HL-60/S4 (cell line): ENCODE measurements around the gene ZNF280C.

Source experiments
- in situ Hi-C: fragments of 300-500 bp; cut with MboI; formaldehyde crosslinking; loops from 2 replicates; pipeline ENCODE4 v1.14.3; 2022; ENCODE audit warnings: low sequenced_read_pairs

Gene ZNF280C

DNA sequence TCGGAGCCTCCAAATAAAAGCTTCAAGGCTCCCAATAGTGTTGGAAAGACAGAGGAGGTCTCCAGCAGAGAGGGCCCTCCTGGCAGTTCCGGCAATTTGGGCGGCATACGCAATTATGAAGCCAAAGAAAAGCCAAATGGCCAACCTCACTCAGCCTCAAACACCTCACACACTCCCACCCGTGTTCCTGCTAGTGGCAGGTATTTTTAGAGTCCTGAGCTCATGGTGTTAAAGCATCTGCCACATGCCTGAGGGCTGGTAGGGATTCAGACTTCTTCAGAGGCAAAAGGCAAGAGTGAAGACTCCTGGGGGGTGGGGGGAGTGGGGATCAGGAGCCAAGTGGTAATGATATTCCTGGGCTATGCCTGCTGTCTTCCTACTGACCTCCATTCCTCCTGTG lies 89.5 kb downstream of the ZNF280C start:
- in situ Hi-C loops: loop anchor here (25.0 kb wide), 2 partner anchors 267 to 567 kb away; partner anchors contain the start of gene UTP14A

DNA sequence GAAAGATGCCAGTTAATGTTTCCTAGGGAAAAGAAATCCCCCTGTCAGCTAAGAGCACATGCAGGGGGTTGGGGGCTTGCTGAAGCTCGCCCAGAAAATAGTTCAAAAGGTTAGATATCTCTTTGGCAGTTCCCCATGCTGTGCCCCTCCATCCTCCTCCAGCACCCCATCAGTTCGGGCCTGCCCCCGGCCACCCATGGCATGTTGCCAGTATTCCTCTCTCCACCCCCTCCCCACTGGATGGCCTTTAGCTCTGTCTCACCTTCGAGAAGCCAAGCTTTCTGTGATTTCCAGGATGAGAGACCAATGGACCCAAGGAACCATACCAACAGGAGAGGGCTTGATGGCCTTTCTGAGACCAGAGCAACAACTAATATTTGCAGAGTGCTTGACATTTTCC lies 91.8 kb downstream of the ZNF280C start:
- in situ Hi-C loops: loop anchor here (25.0 kb wide), 2 partner anchors 265 to 565 kb away; partner anchors contain the start of gene UTP14A

DNA sequence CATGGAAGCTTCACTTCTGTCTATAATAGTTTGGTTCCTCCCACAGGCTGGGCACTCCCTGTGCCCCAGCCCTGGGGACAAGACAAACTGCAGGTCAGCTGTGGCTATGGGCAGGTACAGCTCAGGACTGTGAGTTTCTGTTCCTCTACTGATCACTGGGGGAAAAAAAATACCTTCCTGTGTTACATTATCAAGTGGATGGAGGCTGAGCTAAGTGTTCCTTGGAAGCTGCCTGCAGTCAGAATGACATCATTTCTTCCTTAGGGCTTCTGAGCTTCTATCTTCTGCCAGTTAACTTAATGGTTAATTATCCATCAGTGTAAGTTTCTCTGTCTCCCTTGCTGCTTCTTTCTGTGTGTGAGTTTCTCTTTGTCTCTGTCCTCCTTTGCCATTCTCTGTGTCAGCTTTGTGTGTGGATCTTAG lies 92.3 kb downstream of the ZNF280C start:
- in situ Hi-C loops: loop anchor here (25.0 kb wide), 2 partner anchors 264 to 564 kb away; partner anchors contain the start of gene UTP14A

DNA sequence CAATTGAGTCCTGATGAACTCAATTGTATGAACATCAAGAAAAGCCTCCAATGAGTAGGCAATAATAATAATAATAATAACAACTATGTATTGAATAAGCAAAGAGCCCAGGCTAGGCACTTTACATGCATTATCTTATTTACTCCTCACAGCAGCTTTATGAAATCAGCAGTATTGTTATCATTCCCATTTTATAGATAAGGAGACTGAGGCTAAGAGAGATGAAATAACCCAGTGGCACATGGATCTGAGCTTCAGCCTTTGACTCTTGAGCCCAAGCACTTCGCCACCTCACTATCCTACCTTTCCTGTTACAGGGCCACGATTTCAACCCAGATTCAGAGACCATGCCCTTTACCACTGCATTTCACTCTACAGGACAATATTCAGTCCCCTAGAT lies 93.8 kb downstream of the ZNF280C start:
- in situ Hi-C loops: loop anchor here (25.0 kb wide), 2 partner anchors 263 to 563 kb away; partner anchors contain the start of gene UTP14A

DNA sequence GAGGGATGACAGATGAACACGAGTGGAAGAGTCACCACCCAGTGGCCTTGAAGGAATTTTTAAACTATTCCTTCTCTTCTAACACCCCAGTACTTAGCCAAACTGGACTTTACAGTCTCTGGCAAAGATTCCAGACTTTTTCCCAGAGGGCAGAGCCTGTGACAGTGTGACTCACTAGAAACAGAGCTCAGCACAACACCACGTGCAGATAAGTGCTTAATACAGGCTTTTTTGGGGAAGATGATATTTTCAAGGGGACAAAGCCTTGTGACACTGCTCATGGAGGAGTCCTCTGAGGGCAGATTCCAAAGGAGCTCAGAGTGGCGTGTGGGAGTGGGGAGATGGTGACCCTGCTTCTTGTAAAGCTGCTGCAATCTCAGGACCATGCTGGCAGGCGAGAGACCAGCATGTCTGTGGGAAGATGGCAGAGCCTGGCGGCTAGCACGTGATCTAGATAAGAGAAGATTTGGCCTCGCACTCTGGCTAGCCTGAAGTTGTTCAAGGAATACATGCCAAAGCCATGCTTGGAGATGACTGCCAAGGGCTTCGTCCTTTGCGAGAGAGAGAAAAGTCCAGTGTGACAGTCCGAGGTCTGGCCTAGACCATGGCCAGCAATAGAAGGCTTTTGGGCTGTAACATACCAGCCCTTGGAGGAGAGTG lies 94.5 kb downstream of the ZNF280C start:
- in situ Hi-C loops: no loop called here

DNA sequence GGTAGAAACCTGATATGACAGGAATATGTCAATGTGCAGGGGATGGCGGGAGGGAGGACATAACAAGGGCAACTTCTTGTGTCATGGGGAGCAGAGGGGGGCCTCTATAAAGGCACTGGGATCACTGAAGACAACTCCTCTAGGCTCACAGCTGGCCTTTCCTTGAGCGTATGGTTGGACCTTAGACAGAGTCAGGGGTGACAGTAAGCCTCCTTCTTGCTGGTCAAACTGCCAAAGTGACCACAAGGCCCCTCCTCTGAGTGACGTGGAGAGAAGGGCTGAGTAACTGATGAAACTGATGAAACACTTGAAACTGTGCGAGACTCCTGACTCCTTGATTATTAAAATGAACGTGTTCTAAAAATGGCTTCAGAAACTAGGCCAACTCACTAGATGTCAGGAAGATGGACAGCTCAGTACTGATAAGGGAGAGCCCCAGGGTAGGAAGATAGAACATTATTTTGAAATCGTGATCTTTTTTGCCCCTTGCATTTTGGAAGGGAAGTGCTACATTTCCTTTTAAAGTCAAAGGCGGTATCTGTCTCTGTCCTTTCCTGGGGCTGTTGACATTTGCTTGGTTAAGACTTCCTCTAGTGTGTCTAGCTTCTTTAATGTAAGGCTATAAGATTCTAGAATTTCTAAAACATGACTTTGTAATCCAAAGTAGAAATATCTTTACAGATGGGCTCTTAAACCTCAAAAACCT lies 95.4 kb downstream of the ZNF280C start:
- in situ Hi-C loops: no loop called here

DNA sequence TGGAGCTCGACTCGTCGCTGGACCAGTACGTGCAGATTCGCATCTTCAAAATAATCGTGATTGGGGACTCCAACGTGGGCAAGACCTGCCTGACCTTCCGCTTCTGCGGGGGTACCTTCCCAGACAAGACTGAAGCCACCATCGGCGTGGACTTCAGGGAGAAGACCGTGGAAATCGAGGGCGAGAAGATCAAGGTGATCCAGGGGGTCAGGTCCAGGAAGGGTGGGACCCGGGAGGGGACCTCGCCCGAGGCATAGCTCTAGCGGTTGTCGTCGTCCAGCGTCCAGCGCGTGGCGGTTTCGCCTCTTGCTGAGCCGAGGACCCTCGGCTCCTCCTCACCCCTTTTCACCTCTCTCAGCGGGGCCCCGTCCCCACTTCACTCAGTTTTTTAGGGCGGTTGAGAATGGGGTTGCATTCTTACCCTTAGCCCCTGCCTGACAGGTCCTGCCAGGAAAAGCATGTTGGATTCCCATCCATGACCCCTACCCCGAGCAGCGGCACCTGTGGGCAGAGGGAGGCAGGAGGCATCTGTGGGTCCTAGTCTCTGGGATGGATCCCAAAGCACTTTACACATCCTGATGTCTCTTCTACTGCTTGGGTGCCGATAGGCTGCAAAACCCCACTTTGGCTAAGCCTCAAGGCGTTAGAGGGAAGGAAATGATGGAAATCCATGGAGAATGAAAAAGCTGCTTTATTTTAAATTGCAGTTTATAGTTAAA lies 96.4 kb downstream of the ZNF280C start:
- in situ Hi-C loops: no loop called here

DNA sequence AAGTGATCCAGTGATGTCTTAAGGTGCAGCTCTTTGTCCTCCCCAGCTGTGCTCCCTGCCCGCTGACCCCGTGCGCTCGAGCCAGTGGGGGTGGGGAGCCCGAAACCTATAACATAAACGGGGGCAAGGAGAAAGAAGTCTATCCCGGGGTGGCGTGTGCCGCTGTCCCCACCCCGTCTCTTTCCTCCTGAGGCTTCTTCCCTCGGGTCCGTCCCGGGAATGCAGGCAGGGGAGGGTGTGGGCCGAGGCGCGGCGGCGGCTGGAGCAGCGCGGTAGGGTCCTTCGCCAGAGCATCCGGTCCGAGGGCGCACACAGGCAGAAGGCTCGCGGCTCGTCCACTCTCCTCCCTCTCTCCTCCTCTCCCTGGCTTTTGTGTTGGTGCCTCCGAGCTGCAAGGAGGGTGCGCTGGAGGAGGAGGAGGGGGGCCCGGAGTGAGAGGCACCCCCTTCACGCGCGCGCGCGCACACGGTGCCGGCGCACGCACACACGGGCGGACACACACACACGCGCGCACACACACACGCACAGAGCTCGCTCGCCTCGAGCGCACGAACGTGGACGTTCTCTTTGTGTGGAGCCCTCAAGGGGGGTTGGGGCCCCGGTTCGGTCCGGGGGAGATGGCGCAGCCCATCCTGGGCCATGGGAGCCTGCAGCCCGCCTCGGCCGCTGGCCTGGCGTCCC lies 97.1 kb downstream of the ZNF280C start, which contains the start of gene RAB33A:
Gene RAB33A (plus strand): TSS at position 517 of the 681 bp plus-strand sequence. CDS start 101 bp downstream, at position 618.
- in situ Hi-C loops: no loop called here

DNA sequence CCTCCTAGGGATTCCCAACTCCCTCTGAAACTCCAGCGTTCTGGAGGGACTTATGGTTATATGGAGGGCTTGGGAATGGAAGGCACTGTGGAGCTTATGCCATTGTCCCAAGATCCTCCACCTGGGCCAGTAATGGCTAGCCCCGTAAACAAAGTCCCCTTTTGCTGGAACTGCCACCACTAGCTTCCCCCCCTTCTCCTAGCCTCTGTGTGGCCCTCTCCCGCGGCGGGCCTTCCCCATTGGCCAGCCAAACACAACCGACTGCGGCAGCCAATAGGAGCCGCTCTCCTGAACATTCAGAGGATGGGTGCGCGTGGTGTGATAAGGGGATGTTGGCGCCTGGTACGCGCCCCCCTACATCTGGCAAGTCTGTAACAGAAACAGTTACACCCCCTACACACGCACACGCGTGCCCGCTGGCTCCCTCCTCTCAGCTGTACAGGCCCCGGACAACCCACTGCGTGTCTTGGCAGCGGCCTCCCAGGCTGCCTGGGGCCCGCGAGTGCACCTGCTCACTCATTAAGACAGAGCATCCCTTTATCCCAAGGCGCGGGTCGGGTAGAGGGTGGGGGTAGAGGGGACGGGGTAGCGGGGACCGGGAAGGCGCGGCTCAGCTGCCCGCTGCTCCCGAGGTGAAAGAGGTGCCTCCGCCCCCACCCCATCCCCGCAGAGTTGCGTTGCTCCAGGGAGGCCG lies 97.8 kb downstream of the ZNF280C start:
- in situ Hi-C loops: no loop called here

DNA sequence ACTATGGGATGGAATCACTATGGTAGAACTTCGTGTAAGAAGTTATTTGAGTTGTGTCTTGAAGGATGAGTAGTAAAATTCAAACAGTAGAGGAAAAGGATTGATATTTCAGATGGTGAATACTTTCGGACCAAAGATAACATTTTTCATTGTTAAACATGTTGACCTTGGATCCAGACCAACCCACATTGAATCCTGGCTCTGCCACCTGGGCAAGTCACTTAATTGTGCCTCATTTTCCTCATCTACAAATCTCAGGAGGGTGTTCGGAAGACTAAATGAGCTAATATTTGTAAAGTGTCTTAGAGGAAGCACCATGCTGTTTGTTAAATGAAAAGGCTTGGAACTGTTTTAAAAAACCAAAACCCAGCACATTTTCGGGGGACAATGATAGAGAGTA lies 101.7 kb downstream of the ZNF280C start:
- in situ Hi-C loops: no loop called here

DNA sequence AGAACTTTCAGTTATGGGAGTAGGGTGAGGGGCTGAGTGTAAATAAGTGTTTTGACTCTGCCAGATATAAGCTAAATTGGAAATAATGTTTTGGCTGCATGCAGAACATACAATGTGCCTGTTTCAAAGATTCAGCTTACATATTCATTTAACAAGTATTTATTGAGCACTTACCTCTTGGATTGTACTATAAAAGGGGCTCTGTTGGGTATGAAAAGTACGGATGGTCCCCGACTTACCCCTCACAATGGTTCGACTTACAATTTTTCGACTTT lies 102.3 kb downstream of the ZNF280C start:
- in situ Hi-C loops: no loop called here

DNA sequence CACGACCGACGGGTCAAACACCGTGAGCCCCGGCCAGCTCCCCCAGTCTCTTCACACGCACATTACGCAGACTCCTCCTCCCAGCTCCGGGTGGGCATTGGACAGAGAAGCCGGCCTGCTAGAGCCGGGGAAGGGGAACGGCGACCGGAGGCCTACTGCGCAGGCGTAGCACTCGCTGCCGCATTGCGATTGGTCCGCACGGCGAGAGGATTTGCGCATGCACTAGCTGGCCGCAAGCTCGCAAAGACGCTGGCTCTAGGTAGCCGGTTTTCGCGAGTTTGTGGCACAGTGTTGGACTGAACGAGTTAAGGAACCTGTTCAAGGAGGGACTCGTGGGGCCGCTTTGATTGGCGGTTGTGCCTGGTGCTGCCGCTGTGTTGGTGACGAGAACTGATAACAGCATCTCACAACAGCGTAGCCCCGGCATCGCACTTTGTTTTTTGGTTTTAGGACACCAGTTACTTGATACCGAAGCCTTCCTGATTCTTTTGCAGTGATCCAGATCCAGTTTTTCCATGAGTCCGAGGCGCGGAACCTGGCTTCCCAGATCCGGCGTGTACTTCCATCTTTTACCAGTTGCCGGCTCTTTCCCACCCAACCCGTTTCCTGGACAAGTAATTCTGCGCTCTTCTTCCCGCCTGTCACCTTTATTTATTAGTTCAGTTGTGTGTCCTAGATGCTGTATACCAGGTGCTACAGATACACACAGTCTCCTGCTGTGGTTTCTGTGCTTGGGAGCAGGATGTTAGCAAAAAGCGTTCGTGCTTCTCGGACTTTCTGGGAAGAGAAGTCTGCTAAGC lies 102.8 kb downstream of the ZNF280C start, which contains the start of gene AIFM1:
Gene AIFM1 (minus strand): TSS at position 139 of the 800 bp plus-strand sequence. CDS start 185 bp downstream, outside the sequence.
- in situ Hi-C loops: no loop called here

DNA sequence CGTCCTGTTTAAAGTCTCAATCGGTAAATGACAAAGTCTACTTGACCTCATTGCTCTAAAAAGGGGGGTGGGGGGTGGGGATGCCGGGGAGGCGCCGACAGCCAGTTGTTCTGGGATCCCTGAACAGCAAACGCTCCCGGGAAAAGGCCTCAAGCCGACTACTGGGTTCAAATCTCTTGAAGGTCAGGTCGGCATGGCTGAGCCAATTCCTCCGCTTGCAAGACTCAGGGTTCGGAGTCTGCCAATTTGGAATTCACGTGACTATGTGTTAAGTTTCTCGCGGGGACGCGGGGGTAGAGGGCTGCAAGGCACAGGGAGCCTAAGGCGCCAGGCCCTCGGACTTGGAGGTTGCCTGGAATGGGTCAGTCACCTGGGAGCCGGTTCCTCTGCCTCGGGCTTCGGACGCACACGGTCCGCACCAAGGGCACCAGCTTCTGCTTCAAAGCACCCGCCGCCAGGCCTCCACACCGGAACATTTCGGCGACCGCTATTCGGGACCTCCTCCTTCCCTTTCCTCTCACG lies 103.5 kb downstream of the ZNF280C start:
- in situ Hi-C loops: no loop called here

DNA sequence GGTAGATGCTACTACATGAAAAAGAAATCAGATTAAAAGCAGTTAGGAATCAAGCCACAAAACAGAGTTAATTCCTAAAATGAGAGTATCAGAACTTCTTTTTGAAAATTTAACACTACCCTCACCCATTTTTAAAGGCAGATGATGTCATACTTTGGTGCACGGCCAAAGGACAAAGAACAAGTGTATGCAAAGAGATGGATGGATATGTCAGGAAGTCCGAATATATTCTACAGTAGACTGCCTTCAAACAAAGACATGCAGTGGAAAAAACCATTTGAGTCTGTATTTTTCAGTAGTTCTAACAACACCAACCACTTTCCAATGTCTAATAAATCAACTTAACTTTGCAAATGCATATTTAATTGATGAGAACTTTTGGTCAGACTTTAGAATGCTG lies 105.3 kb downstream of the ZNF280C start:
- in situ Hi-C loops: no loop called here

DNA sequence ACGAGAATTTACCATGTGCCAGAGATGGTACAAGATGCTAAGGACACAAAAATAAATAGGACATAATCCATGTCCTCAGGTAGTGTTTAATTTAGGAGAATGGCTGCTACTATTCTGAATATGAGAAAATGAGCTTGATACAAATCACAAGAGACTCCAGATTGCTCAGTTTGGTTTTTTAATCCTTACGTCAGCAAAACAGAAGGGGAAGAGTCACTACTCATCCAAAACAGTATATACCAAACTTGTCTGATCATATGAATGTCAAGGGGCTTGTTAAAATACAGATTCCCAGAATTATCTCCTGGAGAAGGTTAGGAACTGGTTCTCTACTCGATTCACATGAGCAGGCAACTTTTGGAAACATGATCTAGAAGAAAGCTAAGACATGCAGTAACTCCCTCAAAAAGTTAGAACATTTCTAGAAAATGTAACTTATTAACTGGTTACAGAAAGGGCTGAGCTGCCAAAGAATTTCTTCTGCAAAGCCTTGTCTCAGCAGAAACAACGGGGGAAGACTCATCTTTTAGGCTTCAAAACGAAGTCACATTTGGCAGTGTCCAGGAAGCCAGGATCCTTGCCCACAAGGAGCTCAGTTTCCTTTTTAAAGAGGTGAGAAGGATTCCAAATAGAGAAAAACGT lies 106.5 kb downstream of the ZNF280C start:
- in situ Hi-C loops: no loop called here

DNA sequence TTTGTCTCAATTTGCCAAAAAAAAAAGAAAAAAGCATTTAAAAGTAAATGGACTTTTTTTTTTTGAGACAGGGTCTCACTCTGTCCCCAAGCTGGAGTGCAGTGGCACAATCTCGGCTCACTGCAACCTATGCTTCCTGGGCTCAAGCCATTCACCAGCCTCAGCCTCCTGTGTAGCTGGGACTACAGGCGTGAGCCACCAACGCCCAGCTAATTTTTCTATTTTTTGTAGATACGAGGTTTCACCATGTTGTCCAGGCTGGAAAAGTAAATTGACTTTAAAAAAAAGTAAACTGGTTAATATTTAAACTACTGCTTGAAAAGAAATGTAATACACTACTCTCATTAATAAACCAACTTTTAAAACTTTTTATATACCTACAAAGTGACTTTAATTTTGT lies 108.9 kb downstream of the ZNF280C start:
- in situ Hi-C loops: no loop called here

DNA sequence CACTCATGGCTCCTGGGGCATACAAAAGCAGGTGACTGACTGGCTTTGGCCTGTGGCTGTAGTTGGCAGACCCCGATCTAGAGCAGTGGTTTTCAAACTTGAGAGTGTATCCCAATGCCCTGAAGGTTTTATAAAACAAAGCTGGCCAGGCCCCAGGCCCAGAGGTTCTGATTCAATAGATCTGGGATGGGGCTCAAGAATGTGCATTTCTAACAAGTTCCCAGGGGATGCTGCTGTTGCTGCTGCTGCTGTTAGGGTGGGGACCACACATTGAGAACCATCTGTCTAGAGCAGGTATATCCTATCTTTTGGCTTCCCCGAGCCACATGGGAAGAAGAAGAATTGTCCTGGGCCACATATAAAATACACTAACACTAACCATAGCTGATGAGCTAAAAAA lies 110.4 kb downstream of the ZNF280C start:
- in situ Hi-C loops: no loop called here

DNA sequence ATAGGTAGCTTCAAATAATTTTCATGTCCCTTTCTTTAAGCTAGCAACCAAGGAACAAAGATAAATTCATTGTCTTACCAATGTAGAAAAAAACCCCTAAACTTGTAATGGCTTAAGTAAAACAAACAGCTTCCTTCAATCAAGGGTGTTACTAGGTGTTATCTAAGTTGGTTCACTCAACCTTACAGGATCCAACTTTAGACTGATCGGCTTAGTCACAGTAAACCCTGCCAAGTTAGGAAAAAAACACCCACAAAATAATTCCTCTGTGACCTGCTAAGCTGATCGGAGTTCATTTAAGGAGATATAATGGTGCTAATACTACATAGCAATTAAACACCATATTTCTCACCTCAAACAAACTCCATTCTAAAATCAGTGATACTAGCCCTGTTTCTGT lies 113.1 kb downstream of the ZNF280C start:
- in situ Hi-C loops: no loop called here
